Natural killer cell treated with Interleukin-12 subunit alpha and Interleukin-12 subunit beta and Interleukin-15 and Interleukin-18, amount 100 ng/mL, for 72 hours (primary cell): ENCODE measurements around the gene NAT8L. TPM values are rescaled to one million over a fixed set of nuclear protein-coding genes. Genes with fewer than 3 reads are reported as not detected.

Source experiments
- ATAC-seq, 2 donors: fragments of 150-1000 bp; cut with Tn5 transposase in 1 of 2; sonication (Bioruptor Pico), chemical (Tn5 transposase) in 1 of 2; 2 replicates each; pipeline ENCODE4 v1.10.0; 2021
- DNase-seq: peaks from one replicate; pipeline ENCODE4 v3.0.0; 2022; ENCODE audit warnings: low spot score
- H3K27ac Mint-ChIP-seq, 2 donors: 1 replicate in 1 of 2; 2 replicates in 1 of 2; pipeline ENCODE4 v1.8.0; 2022; ENCODE audit warnings: mixed read lengths in 2 of 2, mild to moderate bottlenecking in 1 of 2, moderate library complexity in 1 of 2
- H3K27me3 Mint-ChIP-seq, 2 donors: 1 replicate in 1 of 2; 2 replicates in 1 of 2; pipeline ENCODE4 v1.8.0; 2022; ENCODE audit warnings: mixed read lengths in 2 of 2
- H3K36me3 Mint-ChIP-seq: one replicate; pipeline ENCODE4 v1.8.0; 2022; ENCODE audit warnings: mixed read lengths
- H3K4me1 Mint-ChIP-seq, 2 donors: 1 replicate in 1 of 2; 2 replicates in 1 of 2; pipeline ENCODE4 v1.8.0; 2022; ENCODE audit warnings: low read depth in 2 of 2, mixed read lengths in 2 of 2, mild to moderate bottlenecking in 1 of 2
- H3K4me3 Mint-ChIP-seq: one replicate; pipeline ENCODE4 v1.8.0; 2022; ENCODE audit warnings: mixed read lengths
- H3K9me3 Mint-ChIP-seq: 2 replicates; pipeline ENCODE4 v1.8.0; 2022; ENCODE audit warnings: mixed read lengths
- total RNA-seq, 2 donors: library from RNA; stranded (reverse); gene quantifications; one replicate each; pipeline ENCODE4 v1.2.3, GENCODE V29; 2022

The NAT8L gene
- total RNA-seq, 2 donors from 2014 or later, result 0.05 to 0.08 TPM

- DNase-seq, result peak; percentile 53
- Mint-ChIP-seq H3K4me3 (no peak overlapping the region), H3K27me3 (no peaks in the 10 kb centered on the region), H3K27ac (no peak overlapping the region), H3K9me3 (no peaks in the 10 kb centered on the region), H3K36me3 (no peaks in the 10 kb centered on the region), H3K4me1 (no peaks in the 10 kb centered on the region)
- ATAC-seq, result no peak
Measured at GRCh38 chr4:2071252-2071911, 12.3 kb downstream of the NAT8L start.

GRCh38 chr4:2071912-2072867 lies 13.1 kb downstream of the NAT8L start:
- no peak for ATAC-seq

GRCh38 chr4:2072971-2073807 lies 14.1 kb downstream of the NAT8L start:
- Mint-ChIP-seq H3K27me3 (no peaks in the 10 kb centered on the region), H3K9me3 (no peaks in the 10 kb centered on the region), H3K4me1 (no peaks in the 10 kb centered on the region), H3K36me3 (no peaks in the 10 kb centered on the region), H3K4me3 (no peak overlapping the region), H3K27ac (no peak overlapping the region)
- ATAC-seq (no peak), DNase-seq (no peak)

More at GRCh38 chr4:2071912-2072867, 13.1 kb downstream of the NAT8L start:
- Mint-ChIP-seq H3K27ac (no peak overlapping the region), H3K9me3 (no peaks in the 10 kb centered on the region), H3K27me3 (no peaks in the 10 kb centered on the region), H3K4me3 (no peak overlapping the region), H3K4me1 (no peaks in the 10 kb centered on the region), H3K36me3 (no peaks in the 10 kb centered on the region)
- peak; percentile 56 for DNase-seq

- H3K9me3 Mint-ChIP-seq, result no peaks in the 10 kb centered on the region
- no peaks in the 10 kb centered on the region for H3K27me3 Mint-ChIP-seq
- ATAC-seq, result peak in 1 of 2 donors; percentile 20
- DNase-seq, result no peak
- H3K4me1 Mint-ChIP-seq, result no peaks in the 10 kb centered on the region
- no peak overlapping the region for H3K27ac Mint-ChIP-seq
- no peaks in the 10 kb centered on the region for H3K36me3 Mint-ChIP-seq
- H3K4me3 Mint-ChIP-seq, result no peak overlapping the region
Measured at GRCh38 chr4:2073808-2074481, 14.8 kb downstream of the NAT8L start.

- H3K4me3 Mint-ChIP-seq, result no peak overlapping the region
- H3K36me3 Mint-ChIP-seq, result no peaks in the 10 kb centered on the region
- DNase-seq (no peak), ATAC-seq (no peak)
- H3K27me3 Mint-ChIP-seq, result no peaks in the 10 kb centered on the region
- no peaks in the 10 kb centered on the region for H3K9me3 Mint-ChIP-seq
- H3K27ac Mint-ChIP-seq, result no peak overlapping the region
- no peaks in the 10 kb centered on the region for H3K4me1 Mint-ChIP-seq
Measured at GRCh38 chr4:2074588-2074987, 15.5 kb downstream of the NAT8L start.

GRCh38 chr4:2075171-2075986 lies 16.3 kb downstream of the NAT8L start:
- no peaks in the 10 kb centered on the region for H3K27me3 Mint-ChIP-seq
- no peaks in the 10 kb centered on the region for H3K9me3 Mint-ChIP-seq
- ATAC-seq (no peak), DNase-seq (no peak)
- no peak overlapping the region for H3K4me3 Mint-ChIP-seq
- H3K27ac Mint-ChIP-seq, result no peak overlapping the region
- H3K4me1 Mint-ChIP-seq, result no peaks in the 10 kb centered on the region
- H3K36me3 Mint-ChIP-seq, result no peaks in the 10 kb centered on the region

GRCh38 chr4:2075987-2076907 lies 17.1 kb downstream of the NAT8L start:
- H3K36me3 Mint-ChIP-seq, result no peaks in the 10 kb centered on the region
- H3K4me3 Mint-ChIP-seq, result no peak overlapping the region
- H3K27ac Mint-ChIP-seq, result no peak overlapping the region
- no peaks in the 10 kb centered on the region for H3K27me3 Mint-ChIP-seq
- H3K4me1 Mint-ChIP-seq, result no peaks in the 10 kb centered on the region
- ATAC-seq (no peak), DNase-seq (no peak)
- no peaks in the 10 kb centered on the region for H3K9me3 Mint-ChIP-seq

GRCh38 chr4:2076908-2077536 lies 17.9 kb downstream of the NAT8L start:
- H3K27ac Mint-ChIP-seq, result no peak overlapping the region
- DNase-seq (no peak), ATAC-seq (no peak)
- no peaks in the 10 kb centered on the region for H3K9me3 Mint-ChIP-seq
- no peak overlapping the region for H3K4me3 Mint-ChIP-seq
- H3K36me3 Mint-ChIP-seq, result no peaks in the 10 kb centered on the region
- no peaks in the 10 kb centered on the region for H3K27me3 Mint-ChIP-seq
- no peaks in the 10 kb centered on the region for H3K4me1 Mint-ChIP-seq

GRCh38 chr4:2077537-2078460 lies 18.7 kb downstream of the NAT8L start:
- H3K36me3 Mint-ChIP-seq, result no peaks in the 10 kb centered on the region
- DNase-seq (no peak), ATAC-seq (peak in 1 of 2 donors; percentile 6)
- no peaks in the 10 kb centered on the region for H3K4me1 Mint-ChIP-seq
- no peaks in the 10 kb centered on the region for H3K9me3 Mint-ChIP-seq
- H3K4me3 Mint-ChIP-seq, result no peak overlapping the region
- H3K27ac Mint-ChIP-seq, result no peak overlapping the region
- H3K27me3 Mint-ChIP-seq, result no peaks in the 10 kb centered on the region

GRCh38 chr4:2078584-2078983 lies 19.5 kb downstream of the NAT8L start:
- ATAC-seq, result no peak
- no peak overlapping the region for H3K4me3 Mint-ChIP-seq

GRCh38 chr4:2079006-2079405 lies 19.9 kb downstream of the NAT8L start:
- H3K9me3 Mint-ChIP-seq, result no peaks in the 10 kb centered on the region
- no peaks in the 10 kb centered on the region for H3K4me1 Mint-ChIP-seq
- no peaks in the 10 kb centered on the region for H3K36me3 Mint-ChIP-seq
- no peak overlapping the region for H3K27ac Mint-ChIP-seq
- DNase-seq, result no peak
- no peak overlapping the region for H3K4me3 Mint-ChIP-seq
- no peaks in the 10 kb centered on the region for H3K27me3 Mint-ChIP-seq
- ATAC-seq, result no peak

More at GRCh38 chr4:2078584-2078983, 19.5 kb downstream of the NAT8L start:
- Mint-ChIP-seq H3K27ac (no peak overlapping the region), H3K9me3 (no peaks in the 10 kb centered on the region), H3K27me3 (no peaks in the 10 kb centered on the region), H3K36me3 (no peaks in the 10 kb centered on the region), H3K4me1 (no peaks in the 10 kb centered on the region)
- no peak for DNase-seq
